ENCODE data around the gene FAM83C. TPM values are rescaled to one million over a fixed set of nuclear protein-coding genes. Genes with fewer than 3 reads are reported as not detected.

FAM83C gene
- total RNA-seq, 1 experiment from 2014 or later, result not detected

- TF ChIP-seq REST (IDR thresholded peaks at IDR 0.05; ENCODE audit: low read depth) (no peak), RAD21 (IDR thresholded peaks at IDR 0.05; ENCODE audit: low read depth) (no peak), JUND (IDR thresholded peaks at IDR 0.05) (no peak), MAX (IDR thresholded peaks at IDR 0.05) (no peak), EGR1 (IDR thresholded peaks at IDR 0.05; ENCODE audit: low read depth) (no peak), FOSL1 (IDR thresholded peaks at IDR 0.05; ENCODE audit: low read depth) (no peak)
Measured at GRCh38 chr20:35277531-35278395, 14.5 kb downstream of the FAM83C start, which contains the start of gene MMP24OS (continued).

GRCh38 chr20:35277127-35277526, 15.1 kb downstream of the FAM83C start:
- peak overlapping the region; percentile 80 for H3K9ac ChIP-seq (ENCODE audit: low read length)
- intact Hi-C loops (cut with micrococcal nuclease), result no loop called here
- ATAC-seq, result no peak
- H3K27ac ChIP-seq (ENCODE audit: low read depth, low read length), result peak overlapping the region; percentile 78
- no peak overlapping the region for H2AFZ ChIP-seq (ENCODE audit: low read depth, low read length, poor library complexity, severe bottlenecking)
- peak overlapping the region; percentile 88 for H3K4me2 ChIP-seq (ENCODE audit: low read length)
- no peaks in the 10 kb centered on the region for H3K27me3 ChIP-seq (ENCODE audit: insufficient read depth, low read length)
- no peaks in the 10 kb centered on the region for H3K9me2 ChIP-seq (ENCODE audit: insufficient read depth)
- DNase-seq (ENCODE audit: low read depth, low spot score), result no peak
- RAD21 ChIA-PET (ENCODE audit: low non-redundant PET in 1 of 2, low total read pairs in 2 of 2, uncharacterized antibody in 2 of 2, unreplicated experiment in 2 of 2), result interaction anchor here in 1 of 2 experiments (0.6 kb wide), 1 partner anchor 444 kb away, joined by 3 read pairs; no protein-coding TSS in a partner anchor
- H3K4me3 ChIP-seq (replicated peaks in 1 of 2; ENCODE audit: low read depth in 1 of 2, low read length in 2 of 2), result peak overlapping the region; percentile 83 to 87
- BruUV-seq (replicated peaks), result no TSS peak
- CTCF ChIA-PET, result interaction anchor here (1.1 to 2.2 kb wide), 2 partner anchors 132 to 403 kb away, joined by 3 to 13 read pairs; no protein-coding TSS in a partner anchor
- peaks cover 50% of the 10 kb centered on the region for H3K79me2 ChIP-seq (ENCODE audit: insufficient read depth, low read length)
- TF ChIP-seq YY1 (IDR thresholded peaks at IDR 0.05; ENCODE audit: extremely low read depth, insufficient replicate concordance, low read depth, low read length) (no peak), JUND (IDR thresholded peaks at IDR 0.05) (no peak)
- peaks cover 20 to 42% of the 10 kb centered on the region in 2 experiments for H3K36me3 ChIP-seq (ENCODE audit: control insufficient read depth in 1 of 2, insufficient read depth in 2 of 2, low read length in 2 of 2)
- no peaks in the 10 kb centered on the region for H4K20me1 ChIP-seq (ENCODE audit: insufficient read depth)
- H3K4me1 ChIP-seq (ENCODE audit: control insufficient read depth in 1 of 2, insufficient read depth in 2 of 2, low read length in 2 of 2), result peaks cover 7 to 24% of the 10 kb centered on the region in 2 experiments; a peak in 3 of 4 replicates
- POLR2A ChIA-PET, result interaction anchor here (1.0 kb wide), 1 partner anchor 178 kb away, joined by 3 read pairs; no protein-coding TSS in a partner anchor
- H3K9me3 ChIP-seq (ENCODE audit: control insufficient read depth in 1 of 2, insufficient read depth in 1 of 2, low read depth in 1 of 2, low read length in 2 of 2), result no peaks in the 10 kb centered on the region
